IMR-90 (cell line): Measurements from ENCODE around the gene KCNK4. TPM values are rescaled to one million over a fixed set of nuclear protein-coding genes. Genes with fewer than 3 reads are reported as not detected.
A peak's percentile ranks its signal among the peaks of the same experiment; 100 is the strongest.

Source experiments
- ATAC-seq: fragments of 200-7000 bp; cut with Tn5 transposase; 2 replicates; pipeline ENCODE4 v1.9.1; 2020; ENCODE audit warnings: low read depth, mild to moderate bottlenecking, moderate library complexity
- BruUV-seq: library from RNA; stranded (reverse); fragments of 400-500 nt; replicated peaks from 2 replicates; lab custom pipeline; 2021; lab: Mats Ljungman, UMichigan
- CTCF ChIA-PET: fragments of 300-600 bp; formaldehyde crosslinking; extraction: SDS; loops from one replicate; lab custom pipeline; 2021; ENCODE audit warnings: antibody characterized with exemption; lab: Yijun Ruan, JAX
- POLR2A ChIA-PET: fragments of 300-600 bp; sonication (Branson Sonifier 250); formaldehyde crosslinking; loops from one replicate; lab custom pipeline; 2022; ENCODE audit warnings: antibody characterized with exemption; ENCODE audit not compliant: unreplicated experiment; lab: Charles Lee
- DNase-seq: peaks from one replicate; pipeline ENCODE4 v3.0.0; 2013
- H2AFZ ChIP-seq: replicated peaks from 2 replicates; pipeline ENCODE3; 2013; ENCODE audit warnings: low read length, mild to moderate bottlenecking; ENCODE audit not compliant: poor library complexity
- H2AK5ac ChIP-seq: 2 replicates; pipeline ENCODE4 v1.6.1; 2013; ENCODE audit warnings: low read depth, low read length, inconsistent platforms
- H2AK9ac ChIP-seq: replicated peaks from 2 replicates; pipeline ENCODE3; 2013; ENCODE audit warnings: mild to moderate bottlenecking, low read depth, low read length, moderate library complexity; ENCODE audit not compliant: poor library complexity
- H2BK120ac ChIP-seq: 2 replicates; pipeline ENCODE4 v1.6.1; 2013; ENCODE audit warnings: low read depth, low read length, inconsistent platforms
- H2BK15ac ChIP-seq: 3 replicates; pipeline ENCODE4 v1.6.1; 2013; ENCODE audit warnings: low read depth, low read length, inconsistent platforms
- H2BK20ac ChIP-seq: 2 replicates; pipeline ENCODE4 v1.6.1; 2013; ENCODE audit warnings: low read depth, mild to moderate bottlenecking, inconsistent platforms, low read length, moderate library complexity
- H2BK5ac ChIP-seq: 2 replicates; pipeline ENCODE4 v1.6.1; 2013; ENCODE audit warnings: mild to moderate bottlenecking, low read depth, low read length, inconsistent platforms; ENCODE audit not compliant: poor library complexity, severe bottlenecking
- H3K14ac ChIP-seq: replicated peaks from 2 replicates; pipeline ENCODE4 v1.6.1; 2013; ENCODE audit warnings: low read depth, low read length, inconsistent platforms
- H3K18ac ChIP-seq: 2 replicates; pipeline ENCODE4 v1.6.1; 2013; ENCODE audit warnings: low read depth, low read length, control low read depth
- H3K23ac ChIP-seq: 2 replicates; pipeline ENCODE4 v1.6.1; 2013; ENCODE audit warnings: low read depth, low read length, inconsistent platforms
- H3K27ac ChIP-seq: 2 replicates; pipeline ENCODE4 v1.5.1; 2013; ENCODE audit warnings: mild to moderate bottlenecking, control low read depth, low read length; ENCODE audit not compliant: insufficient read depth
- H3K27me3 ChIP-seq: 2 replicates; pipeline ENCODE4 v1.6.1; 2013; ENCODE audit warnings: low read length; ENCODE audit not compliant: control insufficient read depth, insufficient read depth
- H3K36me3 ChIP-seq: 2 replicates; pipeline ENCODE4 v1.6.1; 2013; ENCODE audit warnings: low read length, mixed read lengths; ENCODE audit not compliant: control insufficient read depth, insufficient read depth
- H3K4ac ChIP-seq: 2 replicates; pipeline ENCODE4 v1.6.1; 2013; ENCODE audit warnings: low read depth, low read length, inconsistent platforms
- H3K4me1 ChIP-seq: 2 replicates; pipeline ENCODE4 v1.6.1; 2013; ENCODE audit warnings: low read length, mixed read lengths; ENCODE audit not compliant: control insufficient read depth, insufficient read depth
- H3K4me2 ChIP-seq: 2 replicates; pipeline ENCODE4 v1.6.1; 2013; ENCODE audit warnings: low read depth, mild to moderate bottlenecking, control low read depth, low read length, moderate library complexity
- H3K4me3 ChIP-seq: 2 replicates; pipeline ENCODE4 v1.5.1; 2013; ENCODE audit warnings: low read depth, mild to moderate bottlenecking, control low read depth, low read length, moderate library complexity; ENCODE audit not compliant: insufficient read depth
- H3K56ac ChIP-seq: 2 replicates; pipeline ENCODE4 v1.6.1; 2013; ENCODE audit warnings: low read length, inconsistent platforms; ENCODE audit not compliant: insufficient read depth; ENCODE audit errors: extremely low read depth
- H3K79me1 ChIP-seq, 2 experiments: 2 replicates each; pipeline ENCODE4 v1.6.1; 2013; ENCODE audit warnings: low read length in 2 of 2, inconsistent platforms in 1 of 2, low read depth in 1 of 2
- H3K9ac ChIP-seq: 2 replicates; pipeline ENCODE4 v1.6.1; 2013; ENCODE audit warnings: low read depth, low read length, control low read depth
- H3K9me1 ChIP-seq: 2 replicates; pipeline ENCODE4 v1.6.1; 2013; ENCODE audit warnings: low read length, inconsistent platforms; ENCODE audit not compliant: insufficient read depth
- H3K9me3 ChIP-seq: 2 replicates; pipeline ENCODE4 v1.6.1; 2013; ENCODE audit warnings: low read length; ENCODE audit not compliant: control insufficient read depth, insufficient read depth
- H4K20me1 ChIP-seq: 2 replicates; pipeline ENCODE4 v1.6.1; 2013; ENCODE audit warnings: low read length, inconsistent platforms; ENCODE audit not compliant: insufficient read depth
- H4K5ac ChIP-seq: 2 replicates; pipeline ENCODE4 v1.6.1; 2013; ENCODE audit warnings: mild to moderate bottlenecking, low read depth, low read length, control low read depth
- H4K8ac ChIP-seq, 2 experiments: 2 replicates each; pipeline ENCODE4 v1.6.1; 2013; ENCODE audit warnings: low read depth in 2 of 2, low read length in 2 of 2, control low read depth in 1 of 2, inconsistent platforms in 1 of 2
- H4K91ac ChIP-seq: 2 replicates; pipeline ENCODE4 v1.6.1; 2013; ENCODE audit warnings: low read depth, low read length, inconsistent platforms; ENCODE audit not compliant: insufficient read depth
- BHLHE40 ChIP-seq: fragments of 150-350 bp; IDR thresholded peaks from 2 replicates; pipeline ENCODE4 v1.6.1; 2016; ENCODE audit warnings: mild to moderate bottlenecking, low read depth, low read length
- CEBPB ChIP-seq: IDR thresholded peaks from 2 replicates; pipeline ENCODE4 v1.6.1; 2012; ENCODE audit warnings: low read depth, low read length, improper control_type of control experiment
- CHD1 ChIP-seq: IDR thresholded peaks from 2 replicates; pipeline ENCODE4 v1.6.1; 2012; ENCODE audit warnings: low read depth, low read length, improper control_type of control experiment
- FOS ChIP-seq: fragments of 150-350 bp; IDR thresholded peaks from 2 replicates; pipeline ENCODE4 v1.6.1; 2016; ENCODE audit warnings: low read depth, low read length
- MAFK ChIP-seq: IDR thresholded peaks from 2 replicates; pipeline ENCODE4 v1.6.1; 2012; ENCODE audit warnings: low read depth, low read length, improper control_type of control experiment
- MAZ ChIP-seq: IDR thresholded peaks from 2 replicates; pipeline ENCODE4 v1.6.1; 2012; ENCODE audit warnings: low read depth, mild to moderate bottlenecking, low read length, improper control_type of control experiment, moderate library complexity, borderline replicate concordance
- MXI1 ChIP-seq: IDR thresholded peaks from 2 replicates; pipeline ENCODE4 v1.6.1; 2012; ENCODE audit warnings: low read depth, mild to moderate bottlenecking, low read length, moderate library complexity, borderline replicate concordance
- NFE2L2 ChIP-seq: fragments of 150-350 bp; IDR thresholded peaks from 2 replicates; pipeline ENCODE4 v1.6.1; 2016; ENCODE audit warnings: low read depth, mild to moderate bottlenecking, low read length
- POLR2A ChIP-seq: IDR thresholded peaks from 2 replicates; pipeline ENCODE4 v1.6.1; 2012; ENCODE audit warnings: mild to moderate bottlenecking, low read depth, low read length
- RAD21 ChIP-seq: IDR thresholded peaks from 2 replicates; pipeline ENCODE4 v1.6.1; 2012; ENCODE audit warnings: low read length, improper control_type of control experiment
- RCOR1 ChIP-seq: IDR thresholded peaks from 2 replicates; pipeline ENCODE4 v1.6.1; 2012; ENCODE audit warnings: mild to moderate bottlenecking, low read length, improper control_type of control experiment; ENCODE audit not compliant: insufficient replicate concordance
- RFX5 ChIP-seq: IDR thresholded peaks from 2 replicates; pipeline ENCODE4 v1.8.0; 2012; ENCODE audit warnings: low read depth, mild to moderate bottlenecking, low read length, moderate library complexity
- SMC3 ChIP-seq: fragments of 150-350 bp; IDR thresholded peaks from 2 replicates; pipeline ENCODE4 v1.6.1; 2016; ENCODE audit warnings: low read depth, mild to moderate bottlenecking, antibody characterized with exemption, low read length, moderate library complexity
- WGBS, 2 experiments: methylation state at CpG; one replicate each; pipeline versions ENCODE4 v1.1.5 to v1.1.7; 2013; ENCODE audit warnings: missing lambda C conversion rate in 2 of 2; ENCODE audit not compliant: insufficient read length in 1 of 2; ENCODE audit errors: extremely low coverage in 2 of 2; 5-methylcytosine and 5-hydroxymethylcytosine counted together
- dilution Hi-C: fragments of 300-500 bp; cut with HindIII; formaldehyde crosslinking; loops from one replicate; pipeline ENCODE4 v1.14.3; 2018; ENCODE audit warnings: low sequenced_read_pairs; ENCODE audit not compliant: unreplicated experiment
- in situ Hi-C: fragments of 300-500 bp; cut with MboI; formaldehyde crosslinking; loops from 3 replicates; pipeline ENCODE4 v1.14.3; 2019; ENCODE audit warnings: low sequenced_read_pairs, inconsistent platforms, mixed read lengths
- intact Hi-C: fragments of 100-400 bp; cut with micrococcal nuclease; formaldehyde crosslinking; loops from 2 replicates; pipeline ENCODE4 v1.10.0; 2022
- polyA plus RNA-seq, 3 experiments: library from polyadenylated mRNA; depleted of rRNA; stranded (reverse); fragments of >200 nt; gene quantifications; 2 replicates each; pipeline ENCODE4 v1.2.3, GENCODE V29; 2012; ENCODE audit warnings: low replicate concordance in 1 of 3
- total RNA-seq: library from RNA; depleted of rRNA; stranded (reverse); fragments of >200 nt; gene quantifications from 2 replicates; pipeline ENCODE4 v1.2.3, GENCODE V29; 2012
- TF ChIP-seq, protein P1 (sequence below): fragments of 150-350 bp; IDR thresholded peaks from 2 replicates; pipeline ENCODE4 v1.6.1; 2016; ENCODE audit warnings: low read depth, mild to moderate bottlenecking, low read length, moderate library complexity, borderline replicate concordance
- TF ChIP-seq, protein P2 (sequence below): conservative IDR thresholded peaks from 2 replicates; pipeline ENCODE4 v1.5.1; 2012; ENCODE audit warnings: mild to moderate bottlenecking, low read depth, low read length, improper control_type of control experiment
- TF ChIP-seq, protein P3 (sequence below): fragments of 150-350 bp; IDR thresholded peaks from 2 replicates; pipeline ENCODE4 v1.6.1; 2017; ENCODE audit warnings: mild to moderate bottlenecking, antibody characterized with exemption, low read length, low read depth

Gene KCNK4
- total and polyA plus RNA-seq, 2 of the 4 experiments (the other 2 are of a cell fraction), result not detected

DNA sequence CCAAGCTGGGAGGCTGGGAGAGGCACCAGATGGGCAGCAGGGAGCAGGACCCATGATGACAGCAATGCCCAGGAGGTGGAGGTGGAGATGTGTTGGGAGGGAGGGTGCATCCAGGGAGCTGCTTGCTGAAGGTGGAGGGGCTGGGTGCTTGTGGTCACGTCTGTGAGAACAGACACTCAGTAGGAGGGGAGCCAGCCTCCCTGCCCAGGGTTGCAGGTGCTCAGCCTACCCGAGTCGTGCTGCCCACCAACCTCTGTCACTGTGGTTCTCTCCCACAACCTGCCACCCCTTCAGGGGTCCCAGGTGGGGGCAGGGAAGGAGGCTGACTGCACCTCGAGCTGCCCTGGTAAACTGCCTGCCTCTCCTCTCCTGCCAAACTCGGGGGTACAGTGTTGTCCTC lies 32.3 kb downstream of the KCNK4 start:
- no peak for ATAC-seq
- POLR2A ChIA-PET, result no interaction called here
- Histone ChIP-seq H2BK120ac (no peak overlapping the region), H2AK5ac (no peak overlapping the region; the same call in 1 of the 2 replicates), H4K5ac (no peak overlapping the region), H3K9me3 (0 out of 2 replicates have a peak, but pooled peaks cover 2% of the 10 kb centered on the region), H3K4me3 (no peak overlapping the region), H3K79me1 (peaks cover 7 to 22% of the 10 kb centered on the region in 2 experiments), H3K9ac (no peak overlapping the region), H3K27me3 (no peaks in the 10 kb centered on the region; the same call in 1 of the 2 replicates), H3K56ac (no peak overlapping the region), H2AK9ac (peak overlapping the region; percentile 50), H4K20me1 (no peaks in the 10 kb centered on the region; the same call in 1 of the 2 replicates), H3K4ac (no peak overlapping the region), H2BK5ac (peak overlapping the region; percentile 16), H2AFZ (peak overlapping the region; percentile 11), H2BK15ac (no peak overlapping the region), H3K4me2 (no peak overlapping the region), H4K8ac (no peak overlapping the region), H3K36me3 (peaks cover 22% of the 10 kb centered on the region), H2BK20ac (no peak overlapping the region), H3K27ac (no peak overlapping the region), H3K4me1 (peaks cover 10% of the 10 kb centered on the region), H3K14ac (no peak overlapping the region), H3K23ac (no peak overlapping the region), H3K18ac (no peak overlapping the region), H3K9me1 (peaks cover 14% of the 10 kb centered on the region), H4K91ac (no peak overlapping the region)
- in situ Hi-C loops, result no loop called here
- TF ChIP-seq POLR2A (no peak), SMC3 (no peak), MAFK (no peak), RFX5 (no peak), BHLHE40 (no peak), MXI1 (no peak), RCOR1 (no peak), CEBPB (no peak), MAZ (no peak), NFE2L2 (no peak), CHD1 (no peak), RAD21 (no peak), FOS (no peak)
- TF ChIP-seq, protein P1, sequence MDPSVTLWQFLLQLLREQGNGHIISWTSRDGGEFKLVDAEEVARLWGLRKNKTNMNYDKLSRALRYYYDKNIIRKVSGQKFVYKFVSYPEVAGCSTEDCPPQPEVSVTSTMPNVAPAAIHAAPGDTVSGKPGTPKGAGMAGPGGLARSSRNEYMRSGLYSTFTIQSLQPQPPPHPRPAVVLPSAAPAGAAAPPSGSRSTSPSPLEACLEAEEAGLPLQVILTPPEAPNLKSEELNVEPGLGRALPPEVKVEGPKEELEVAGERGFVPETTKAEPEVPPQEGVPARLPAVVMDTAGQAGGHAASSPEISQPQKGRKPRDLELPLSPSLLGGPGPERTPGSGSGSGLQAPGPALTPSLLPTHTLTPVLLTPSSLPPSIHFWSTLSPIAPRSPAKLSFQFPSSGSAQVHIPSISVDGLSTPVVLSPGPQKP, result no peak
- TF ChIP-seq, protein P2, sequence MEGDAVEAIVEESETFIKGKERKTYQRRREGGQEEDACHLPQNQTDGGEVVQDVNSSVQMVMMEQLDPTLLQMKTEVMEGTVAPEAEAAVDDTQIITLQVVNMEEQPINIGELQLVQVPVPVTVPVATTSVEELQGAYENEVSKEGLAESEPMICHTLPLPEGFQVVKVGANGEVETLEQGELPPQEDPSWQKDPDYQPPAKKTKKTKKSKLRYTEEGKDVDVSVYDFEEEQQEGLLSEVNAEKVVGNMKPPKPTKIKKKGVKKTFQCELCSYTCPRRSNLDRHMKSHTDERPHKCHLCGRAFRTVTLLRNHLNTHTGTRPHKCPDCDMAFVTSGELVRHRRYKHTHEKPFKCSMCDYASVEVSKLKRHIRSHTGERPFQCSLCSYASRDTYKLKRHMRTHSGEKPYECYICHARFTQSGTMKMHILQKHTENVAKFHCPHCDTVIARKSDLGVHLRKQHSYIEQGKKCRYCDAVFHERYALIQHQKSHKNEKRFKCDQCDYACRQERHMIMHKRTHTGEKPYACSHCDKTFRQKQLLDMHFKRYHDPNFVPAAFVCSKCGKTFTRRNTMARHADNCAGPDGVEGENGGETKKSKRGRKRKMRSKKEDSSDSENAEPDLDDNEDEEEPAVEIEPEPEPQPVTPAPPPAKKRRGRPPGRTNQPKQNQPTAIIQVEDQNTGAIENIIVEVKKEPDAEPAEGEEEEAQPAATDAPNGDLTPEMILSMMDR, result no peak
- TF ChIP-seq, protein P3, sequence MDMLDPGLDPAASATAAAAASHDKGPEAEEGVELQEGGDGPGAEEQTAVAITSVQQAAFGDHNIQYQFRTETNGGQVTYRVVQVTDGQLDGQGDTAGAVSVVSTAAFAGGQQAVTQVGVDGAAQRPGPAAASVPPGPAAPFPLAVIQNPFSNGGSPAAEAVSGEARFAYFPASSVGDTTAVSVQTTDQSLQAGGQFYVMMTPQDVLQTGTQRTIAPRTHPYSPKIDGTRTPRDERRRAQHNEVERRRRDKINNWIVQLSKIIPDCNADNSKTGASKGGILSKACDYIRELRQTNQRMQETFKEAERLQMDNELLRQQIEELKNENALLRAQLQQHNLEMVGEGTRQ, result no peak
- no CpG with 5 or more reads among the region's 5 CpGs for WGBS, 2 experiments
- dilution Hi-C loops, result no loop called here
- DNase-seq, result no peak
- BruUV-seq, result no TSS peak
- CTCF ChIA-PET, result no interaction called here
- intact Hi-C loops, result no loop called here
